Activated CD4-positive, alpha-beta T cell treated with anti-CD3 and anti-CD28 coated beads for 48 hours (primary cell): ENCODE results near the gene SERPINB1.

Experiments used
- DNase-seq: peaks from one replicate; pipeline ENCODE4 v3.0.0-alpha.2; 2020

SERPINB1 gene

GRCh38 chr6:2790588-2791449 is 50.8 kb downstream of the SERPINB1 start:
- peak; percentile 76 for DNase-seq

GRCh38 chr6:2786269-2786668 is 55.4 kb downstream of the SERPINB1 start:
- no peak for DNase-seq

GRCh38 chr6:2784930-2785329 is 56.7 kb downstream of the SERPINB1 start:
- no peak for DNase-seq

- no peak for DNase-seq
Measured at GRCh38 chr6:2784061-2784460, 57.6 kb downstream of the SERPINB1 start.

GRCh38 chr6:2783188-2783963 is 58.3 kb downstream of the SERPINB1 start:
- no peak for DNase-seq

GRCh38 chr6:2782825-2783187 is 58.9 kb downstream of the SERPINB1 start:
- DNase-seq: no peak

GRCh38 chr6:2782356-2782708 is 59.3 kb downstream of the SERPINB1 start:
- no peak for DNase-seq
